HEK293 (cell line): ENCODE results near the gene ADM.

Experiments
- GLI4 ChIP-seq: fragments of 450-650 bp; formaldehyde crosslinking; IDR thresholded peaks from 2 replicates; pipeline ENCODE4 v1.5.1; 2016; ENCODE audit warnings: missing biosample characterization, missing genetic modification characterization
- HOXC10 ChIP-seq: sonication (generic); formaldehyde crosslinking; IDR thresholded peaks from 2 replicates; pipeline ENCODE4 v1.8.1; 2023; ENCODE audit warnings: mild to moderate bottlenecking, missing genetic modification reagents
- IKZF3 ChIP-seq: fragments of 450-650 bp; IDR thresholded peaks from 2 replicates; pipeline ENCODE4 v1.5.0; 2018; ENCODE audit warnings: missing biosample characterization, mild to moderate bottlenecking, missing genetic modification characterization, moderate library complexity
- KLF10 ChIP-seq: fragments of 450-650 bp; IDR thresholded peaks from 2 replicates; pipeline ENCODE4 v1.5.1; 2018; ENCODE audit warnings: missing biosample characterization, mild to moderate bottlenecking, missing genetic modification characterization
- PATZ1 ChIP-seq: fragments of 450-650 bp; formaldehyde crosslinking; IDR thresholded peaks from 2 replicates; pipeline ENCODE4 v1.5.1; 2016; ENCODE audit warnings: missing biosample characterization, missing genetic modification characterization
- PRDM2 ChIP-seq: fragments of 450-650 bp; formaldehyde crosslinking; IDR thresholded peaks from 2 replicates; pipeline ENCODE4 v1.5.1; 2016; ENCODE audit warnings: missing biosample characterization, missing genetic modification characterization, borderline replicate concordance
- SP7 ChIP-seq: fragments of 450-650 bp; formaldehyde crosslinking; IDR thresholded peaks from 2 replicates; pipeline ENCODE4 v1.5.1; 2016; ENCODE audit warnings: missing biosample characterization, missing genetic modification characterization
- TCF7L2 ChIP-seq: IDR thresholded peaks from 2 replicates; pipeline ENCODE4 v1.6.1; 2011; ENCODE audit warnings: low read depth, mild to moderate bottlenecking, inconsistent platforms, low read length, moderate library complexity, borderline replicate concordance
- ZBTB48 ChIP-seq: fragments of 450-650 bp; formaldehyde crosslinking; IDR thresholded peaks from 2 replicates; pipeline ENCODE4 v1.5.1; 2016; ENCODE audit warnings: missing biosample characterization, missing genetic modification characterization
- ZBTB49 ChIP-seq: fragments of 450-650 bp; formaldehyde crosslinking; IDR thresholded peaks from 2 replicates; pipeline ENCODE4 v1.5.1; 2016; ENCODE audit warnings: missing biosample characterization, missing genetic modification characterization, low read depth
- ZNF112 ChIP-seq: fragments of 450-650 bp; formaldehyde crosslinking; IDR thresholded peaks from 2 replicates; pipeline ENCODE4 v1.5.0; 2017; ENCODE audit warnings: missing biosample characterization, missing genetic modification characterization
- ZNF133 ChIP-seq: fragments of 450-650 bp; formaldehyde crosslinking; IDR thresholded peaks from 2 replicates; pipeline ENCODE4 v1.5.1; 2016; ENCODE audit warnings: missing biosample characterization, missing genetic modification characterization
- ZNF23 ChIP-seq: fragments of 450-650 bp; formaldehyde crosslinking; IDR thresholded peaks from 2 replicates; pipeline ENCODE4 v1.5.1; 2016; ENCODE audit warnings: missing biosample characterization, missing genetic modification characterization, borderline replicate concordance
- ZNF311 ChIP-seq: fragments of 450-650 bp; formaldehyde crosslinking; IDR thresholded peaks from 2 replicates; pipeline ENCODE4 v1.5.1; 2017; ENCODE audit warnings: missing biosample characterization, missing genetic modification characterization, borderline replicate concordance
- ZNF341 ChIP-seq: fragments of 450-650 bp; formaldehyde crosslinking; IDR thresholded peaks from 2 replicates; pipeline ENCODE4; 2016; ENCODE audit warnings: low read depth, missing biosample characterization, missing genetic modification characterization
- ZNF488 ChIP-seq: fragments of 450-650 bp; formaldehyde crosslinking; IDR thresholded peaks from 2 replicates; pipeline ENCODE4 v1.5.1; 2016; ENCODE audit warnings: missing biosample characterization, missing genetic modification characterization
- ZNF530 ChIP-seq: fragments of 450-650 bp; formaldehyde crosslinking; IDR thresholded peaks from 2 replicates; pipeline ENCODE4 v1.5.1; 2016; ENCODE audit warnings: low read depth, missing biosample characterization, missing genetic modification characterization
- ZNF558 ChIP-seq: fragments of 450-650 bp; formaldehyde crosslinking; IDR thresholded peaks from 2 replicates; pipeline ENCODE4 v1.5.1; 2016; ENCODE audit warnings: missing biosample characterization, missing genetic modification characterization
- ZNF623 ChIP-seq: fragments of 450-650 bp; formaldehyde crosslinking; IDR thresholded peaks from 2 replicates; pipeline ENCODE4 v1.5.1; 2016; ENCODE audit warnings: missing biosample characterization, missing genetic modification characterization
- TF ChIP-seq, protein P1 (sequence below): fragments of 450-650 bp; formaldehyde crosslinking; IDR thresholded peaks from 2 replicates; pipeline ENCODE4; 2016; ENCODE audit warnings: missing biosample characterization, missing genetic modification characterization
- TF ChIP-seq, protein P2 (sequence below): fragments of 450-650 bp; formaldehyde crosslinking; conservative IDR thresholded peaks from 2 replicates; pipeline ENCODE4 v1.5.1; 2016; ENCODE audit warnings: low read depth, missing biosample characterization, missing genetic modification characterization

Gene ADM

GRCh38 chr11:10302744-10303557, 1.9 kb upstream of the ADM start (continued):
- TF ChIP-seq ZNF623 (no peak), HOXC10 (no peak), ZNF341 (tag by site-specific recombination) (no peak), ZNF530 (tag by site-specific recombination) (no peak), ZNF112 (tag by site-specific recombination) (no peak), ZNF23 (tag by site-specific recombination) (no peak), ZBTB49 (tag by site-specific recombination) (no peak), PATZ1 (tag by site-specific recombination) (peak; percentile 37; the same call in 1 of the 2 replicates), ZNF558 (tag by site-specific recombination) (no peak), ZNF311 (tag by site-specific recombination) (no peak), IKZF3 (tag by site-specific recombination) (no peak), GLI4 (no peak), ZBTB48 (tag by site-specific recombination) (0 out of 2 replicates have a peak, but pooled peaks have one; percentile 7), TCF7L2 (no peak), PRDM2 (tag by site-specific recombination) (no peak), KLF10 (tag by site-specific recombination) (no peak), ZNF488 (tag by site-specific recombination) (no peak), SP7 (no peak), ZNF133 (tag by site-specific recombination) (no peak)
- TF ChIP-seq, protein P1, sequence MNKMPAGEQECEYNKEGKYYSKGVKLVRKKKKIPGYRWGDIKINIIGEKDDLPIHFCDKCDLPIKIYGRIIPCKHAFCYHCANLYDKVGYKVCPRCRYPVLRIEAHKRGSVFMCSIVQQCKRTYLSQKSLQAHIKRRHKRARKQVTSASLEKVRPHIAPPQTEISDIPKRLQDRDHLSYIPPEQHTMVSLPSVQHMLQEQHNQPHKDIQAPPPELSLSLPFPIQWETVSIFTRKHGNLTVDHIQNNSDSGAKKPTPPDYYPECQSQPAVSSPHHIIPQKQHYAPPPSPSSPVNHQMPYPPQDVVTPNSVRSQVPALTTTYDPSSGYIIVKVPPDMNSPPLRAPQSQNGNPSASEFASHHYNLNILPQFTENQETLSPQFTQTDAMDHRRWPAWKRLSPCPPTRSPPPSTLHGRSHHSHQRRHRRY (tag by site-specific recombination): no peak
- TF ChIP-seq, protein P2, sequence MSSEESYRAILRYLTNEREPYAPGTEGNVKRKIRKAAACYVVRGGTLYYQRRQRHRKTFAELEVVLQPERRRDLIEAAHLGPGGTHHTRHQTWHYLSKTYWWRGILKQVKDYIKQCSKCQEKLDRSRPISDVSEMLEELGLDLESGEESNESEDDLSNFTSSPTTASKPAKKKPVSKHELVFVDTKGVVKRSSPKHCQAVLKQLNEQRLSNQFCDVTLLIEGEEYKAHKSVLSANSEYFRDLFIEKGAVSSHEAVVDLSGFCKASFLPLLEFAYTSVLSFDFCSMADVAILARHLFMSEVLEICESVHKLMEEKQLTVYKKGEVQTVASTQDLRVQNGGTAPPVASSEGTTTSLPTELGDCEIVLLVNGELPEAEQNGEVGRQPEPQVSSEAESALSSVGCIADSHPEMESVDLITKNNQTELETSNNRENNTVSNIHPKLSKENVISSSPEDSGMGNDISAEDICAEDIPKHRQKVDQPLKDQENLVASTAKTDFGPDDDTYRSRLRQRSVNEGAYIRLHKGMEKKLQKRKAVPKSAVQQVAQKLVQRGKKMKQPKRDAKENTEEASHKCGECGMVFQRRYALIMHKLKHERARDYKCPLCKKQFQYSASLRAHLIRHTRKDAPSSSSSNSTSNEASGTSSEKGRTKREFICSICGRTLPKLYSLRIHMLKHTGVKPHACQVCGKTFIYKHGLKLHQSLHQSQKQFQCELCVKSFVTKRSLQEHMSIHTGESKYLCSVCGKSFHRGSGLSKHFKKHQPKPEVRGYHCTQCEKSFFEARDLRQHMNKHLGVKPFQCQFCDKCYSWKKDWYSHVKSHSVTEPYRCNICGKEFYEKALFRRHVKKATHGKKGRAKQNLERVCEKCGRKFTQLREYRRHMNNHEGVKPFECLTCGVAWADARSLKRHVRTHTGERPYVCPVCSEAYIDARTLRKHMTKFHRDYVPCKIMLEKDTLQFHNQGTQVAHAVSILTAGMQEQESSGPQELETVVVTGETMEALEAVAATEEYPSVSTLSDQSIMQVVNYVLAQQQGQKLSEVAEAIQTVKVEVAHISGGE (tag by site-specific recombination): peak; percentile 34; the same call in 1 of the 2 replicates
